Esophagus squamous epithelium (tissue), 5 donors: Measurements from ENCODE around the gene ADCYAP1R1. TPM values are rescaled to one million over a fixed set of nuclear protein-coding genes. Genes with fewer than 3 reads are reported as not detected.

Source experiments
- DNase-seq: peaks from one replicate; lab custom pipeline; 2025; lab: John Stamatoyannopoulos, UW
- H3K27ac ChIP-seq, 4 donors: fragments of 200-600 bp; sonication (generic); one replicate each; pipeline ENCODE4 v1.5.1; 2016 to 2019; ENCODE audit warnings: mild to moderate bottlenecking in 1 of 4
- H3K27me3 ChIP-seq, 4 donors: fragments of 200-600 bp; sonication (generic); 1 replicate in 3 of 4; 2 replicates in 1 of 4; pipeline versions ENCODE4 v1.5.1 to v1.6.0; 2017 to 2021; ENCODE audit warnings: antibody characterized with exemption in 1 of 4
- H3K36me3 ChIP-seq, 3 donors: fragments of 200-600 bp; sonication (generic); one replicate each; pipeline ENCODE4 v1.5.1; 2016 to 2019
- H3K4me1 ChIP-seq, 3 donors: fragments of 200-600 bp; sonication (generic); one replicate each; pipeline ENCODE4 v1.5.1; 2017 to 2019
- H3K4me3 ChIP-seq, 4 donors: fragments of 200-600 bp; sonication (generic); 1 replicate in 3 of 4; 2 replicates in 1 of 4; pipeline ENCODE4 v1.5.1; 2016 to 2019; ENCODE audit warnings: mild to moderate bottlenecking in 2 of 4, moderate library complexity in 1 of 4
- H3K9me3 ChIP-seq, 3 donors: fragments of 200-600 bp; sonication (generic); one replicate each; pipeline ENCODE4 v1.5.1; 2016 to 2019
- POLR2A ChIP-seq, 4 donors: fragments of 450-650 bp; IDR thresholded peaks; one replicate each; pipeline ENCODE4 v1.6.1; 2017; ENCODE audit warnings: antibody characterized with exemption in 4 of 4, mild to moderate bottlenecking in 4 of 4, moderate library complexity in 3 of 4
- WGBS, 2 donors: methylation state at CpG; one replicate each; pipeline ENCODE4 v1.1.5; 2018; 5-methylcytosine and 5-hydroxymethylcytosine counted together
- intact Hi-C: fragments of 100-400 bp; cut with DNase I; formaldehyde crosslinking; loops from one replicate; pipeline ENCODE4 v1.15.0; 2022
- small RNA-seq, 4 donors: library from RNA; depleted of rRNA; stranded (forward); fragments of <200 nt; gene quantifications; one replicate each; pipeline ENCODE3, GENCODE V24; 2016
- total RNA-seq, 4 donors: library from RNA; depleted of rRNA; stranded (reverse); fragments of >200 nt; gene quantifications; one replicate each; pipeline ENCODE4 v1.1.0, GENCODE V29; 2016
- TF ChIP-seq, protein P1 (sequence below), 6 experiments: fragments of 450-650 bp in 4 of 6; fragments of 200-600 bp in 2 of 6; sonication (generic) in 2 of 6; IDR thresholded peaks; one replicate each; pipeline ENCODE4 v1.5.1; 2016 to 2019; ENCODE audit warnings: antibody characterized with exemption in 6 of 6, mild to moderate bottlenecking in 4 of 6, moderate library complexity in 4 of 6
- donor health status: DM: yes; HTN: yes; CAD: no.

ADCYAP1R1 gene
- total RNA-seq, 4 donors from 2014 or later: 0.15 to 10.5 (median 0.20) TPM

DNA sequence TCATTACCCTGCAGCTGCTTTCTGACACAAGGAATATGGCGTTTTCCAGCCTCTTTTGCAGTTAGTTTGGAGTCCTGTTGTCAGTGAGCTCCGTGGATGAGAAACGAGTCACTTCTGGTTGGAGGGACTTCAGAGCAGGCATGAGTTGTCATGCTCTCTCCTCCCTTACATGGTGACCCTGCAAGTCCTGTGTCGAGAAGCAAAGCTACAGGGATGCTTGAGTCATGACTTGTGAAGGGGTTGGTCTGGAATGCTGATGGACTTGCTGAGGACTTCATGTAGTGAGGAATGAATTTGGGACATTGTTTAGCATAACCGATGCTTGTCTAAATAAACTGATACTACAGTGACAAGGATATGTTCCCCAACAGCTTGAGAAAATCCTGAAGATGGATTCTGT lies 108.8 kb downstream of the ADCYAP1R1 start:
- H3K4me1 ChIP-seq: no peaks in the 10 kb centered on the region
- no peaks in the 10 kb centered on the region for H3K9me3 ChIP-seq
- H3K27ac ChIP-seq: no peak overlapping the region
- no peaks in the 10 kb centered on the region for H3K36me3 ChIP-seq
- no peak overlapping the region for H3K4me3 ChIP-seq
- intact Hi-C loops: no loop called here
- WGBS, 2 donors: 39 to 61% methylated on average over 2 to 4 of the region's 5 CpGs
- no peak for TF ChIP-seq POLR2A (IDR thresholded peaks at IDR 0.05)
- TF ChIP-seq, protein P1, sequence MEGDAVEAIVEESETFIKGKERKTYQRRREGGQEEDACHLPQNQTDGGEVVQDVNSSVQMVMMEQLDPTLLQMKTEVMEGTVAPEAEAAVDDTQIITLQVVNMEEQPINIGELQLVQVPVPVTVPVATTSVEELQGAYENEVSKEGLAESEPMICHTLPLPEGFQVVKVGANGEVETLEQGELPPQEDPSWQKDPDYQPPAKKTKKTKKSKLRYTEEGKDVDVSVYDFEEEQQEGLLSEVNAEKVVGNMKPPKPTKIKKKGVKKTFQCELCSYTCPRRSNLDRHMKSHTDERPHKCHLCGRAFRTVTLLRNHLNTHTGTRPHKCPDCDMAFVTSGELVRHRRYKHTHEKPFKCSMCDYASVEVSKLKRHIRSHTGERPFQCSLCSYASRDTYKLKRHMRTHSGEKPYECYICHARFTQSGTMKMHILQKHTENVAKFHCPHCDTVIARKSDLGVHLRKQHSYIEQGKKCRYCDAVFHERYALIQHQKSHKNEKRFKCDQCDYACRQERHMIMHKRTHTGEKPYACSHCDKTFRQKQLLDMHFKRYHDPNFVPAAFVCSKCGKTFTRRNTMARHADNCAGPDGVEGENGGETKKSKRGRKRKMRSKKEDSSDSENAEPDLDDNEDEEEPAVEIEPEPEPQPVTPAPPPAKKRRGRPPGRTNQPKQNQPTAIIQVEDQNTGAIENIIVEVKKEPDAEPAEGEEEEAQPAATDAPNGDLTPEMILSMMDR (IDR thresholded peaks at IDR 0.05): no peak
- H3K27me3 ChIP-seq: peaks cover 0 to 7% (median 0%) of the 10 kb centered on the region in 4 donors
- no peak for DNase-seq

Small RNAs within 50 kb of the gene (small RNA-seq; reads per million reads assigned to genes)
- 0 reads per million in 4 donors for gene AC006466.1

Other genes with a start within 250 kb of the ADCYAP1R1 start
- gene AQP1, start 140.5 kb upstream of the ADCYAP1R1 start, total RNA-seq: 100 to 1,000 TPM in 1 of 4 donors, 10 to 100 TPM in 3; 14.9 to 159 (median 44.7) TPM
- gene GHRHR, start 88.4 kb upstream of the ADCYAP1R1 start, total RNA-seq: not detected